HL-60 (cell line): Measurements from ENCODE around the gene GFRAL.

Experiments used
- DNase-seq, 2 experiments: peaks; one replicate each; pipeline ENCODE4 v3.0.0-alpha.2; 2010 to 2020; ENCODE audit warnings: low read depth in 1 of 2, low spot score in 1 of 2
- H3K27ac ChIP-seq: fragments of 250-450 bp; sonication (Bioruptor Pico); replicated peaks from 2 replicates; pipeline ENCODE4 v1.5.1; 2020; ENCODE audit warnings: mild to moderate bottlenecking, moderate library complexity
- H3K27me3 ChIP-seq: fragments of 250-450 bp; sonication (Bioruptor Pico); 2 replicates; pipeline ENCODE4 v1.5.1; 2021; ENCODE audit warnings: mild to moderate bottlenecking, moderate library complexity; ENCODE audit not compliant: insufficient read depth, poor library complexity, severe bottlenecking
- H3K4me3 ChIP-seq: replicated peaks from 2 replicates; pipeline ENCODE4 v1.5.1; 2011; ENCODE audit warnings: mild to moderate bottlenecking, control low read depth, low read length; ENCODE audit not compliant: insufficient read depth
- CTCF ChIP-seq: IDR thresholded peaks from one replicate; pipeline ENCODE4 v1.5.1; 2011; ENCODE audit warnings: low read length, control low read depth, inconsistent platforms; ENCODE audit not compliant: insufficient read depth
- GABPA ChIP-seq: IDR thresholded peaks from 2 replicates; pipeline ENCODE4 v1.6.1; 2012; ENCODE audit warnings: low read depth
- POLR2AphosphoS5 ChIP-seq: IDR thresholded peaks from 2 replicates; pipeline ENCODE4 v1.6.1; 2012; ENCODE audit warnings: low read depth
- SPI1 ChIP-seq: IDR thresholded peaks from 2 replicates; pipeline ENCODE4 v1.6.1; 2012; ENCODE audit warnings: low read depth, mild to moderate bottlenecking, borderline replicate concordance
- TF ChIP-seq, protein P1 (sequence below): IDR thresholded peaks from 2 replicates; pipeline ENCODE4 v1.6.1; 2012; ENCODE audit warnings: low read depth; ENCODE audit not compliant: insufficient replicate concordance

GFRAL gene

GRCh38 chr6:55319961-55320695 lies 7.1 kb upstream of the GFRAL start:
- TF ChIP-seq SPI1, result no peak
- TF ChIP-seq, protein P1, sequence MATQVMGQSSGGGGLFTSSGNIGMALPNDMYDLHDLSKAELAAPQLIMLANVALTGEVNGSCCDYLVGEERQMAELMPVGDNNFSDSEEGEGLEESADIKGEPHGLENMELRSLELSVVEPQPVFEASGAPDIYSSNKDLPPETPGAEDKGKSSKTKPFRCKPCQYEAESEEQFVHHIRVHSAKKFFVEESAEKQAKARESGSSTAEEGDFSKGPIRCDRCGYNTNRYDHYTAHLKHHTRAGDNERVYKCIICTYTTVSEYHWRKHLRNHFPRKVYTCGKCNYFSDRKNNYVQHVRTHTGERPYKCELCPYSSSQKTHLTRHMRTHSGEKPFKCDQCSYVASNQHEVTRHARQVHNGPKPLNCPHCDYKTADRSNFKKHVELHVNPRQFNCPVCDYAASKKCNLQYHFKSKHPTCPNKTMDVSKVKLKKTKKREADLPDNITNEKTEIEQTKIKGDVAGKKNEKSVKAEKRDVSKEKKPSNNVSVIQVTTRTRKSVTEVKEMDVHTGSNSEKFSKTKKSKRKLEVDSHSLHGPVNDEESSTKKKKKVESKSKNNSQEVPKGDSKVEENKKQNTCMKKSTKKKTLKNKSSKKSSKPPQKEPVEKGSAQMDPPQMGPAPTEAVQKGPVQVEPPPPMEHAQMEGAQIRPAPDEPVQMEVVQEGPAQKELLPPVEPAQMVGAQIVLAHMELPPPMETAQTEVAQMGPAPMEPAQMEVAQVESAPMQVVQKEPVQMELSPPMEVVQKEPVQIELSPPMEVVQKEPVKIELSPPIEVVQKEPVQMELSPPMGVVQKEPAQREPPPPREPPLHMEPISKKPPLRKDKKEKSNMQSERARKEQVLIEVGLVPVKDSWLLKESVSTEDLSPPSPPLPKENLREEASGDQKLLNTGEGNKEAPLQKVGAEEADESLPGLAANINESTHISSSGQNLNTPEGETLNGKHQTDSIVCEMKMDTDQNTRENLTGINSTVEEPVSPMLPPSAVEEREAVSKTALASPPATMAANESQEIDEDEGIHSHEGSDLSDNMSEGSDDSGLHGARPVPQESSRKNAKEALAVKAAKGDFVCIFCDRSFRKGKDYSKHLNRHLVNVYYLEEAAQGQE, result no peak
- TF ChIP-seq GABPA, result no peak
- TF ChIP-seq CTCF, result no peak
- no peak for TF ChIP-seq POLR2AphosphoS5
- Histone ChIP-seq H3K4me3 (no peak overlapping the region), H3K27me3 (no peaks in the 10 kb centered on the region), H3K27ac (no peak overlapping the region)
- no peak for DNase-seq

DNA sequence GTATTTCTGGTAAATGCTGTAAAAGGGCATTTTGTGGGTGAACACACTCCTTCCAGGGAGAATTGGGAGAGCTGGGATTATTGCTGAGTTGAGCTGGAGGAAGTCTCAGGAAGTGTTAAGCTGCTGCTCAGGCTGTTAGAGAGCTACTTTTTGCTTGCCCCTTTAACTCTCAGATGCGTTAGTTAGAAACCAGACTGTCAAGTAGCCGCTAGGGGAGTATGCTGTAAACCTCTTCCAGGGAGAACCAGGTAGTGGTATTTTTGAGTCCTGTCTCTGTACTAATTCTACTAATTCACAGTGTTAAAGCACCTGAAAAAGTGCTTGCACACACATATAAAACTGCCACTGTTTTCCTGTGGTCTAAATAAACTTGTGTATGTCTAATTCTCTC lies 6.6 kb upstream of the GFRAL start:
- TF ChIP-seq CTCF (no peak), GABPA (no peak), POLR2AphosphoS5 (no peak), SPI1 (no peak)
- TF ChIP-seq, protein P1, result no peak
- no peak for DNase-seq

DNA sequence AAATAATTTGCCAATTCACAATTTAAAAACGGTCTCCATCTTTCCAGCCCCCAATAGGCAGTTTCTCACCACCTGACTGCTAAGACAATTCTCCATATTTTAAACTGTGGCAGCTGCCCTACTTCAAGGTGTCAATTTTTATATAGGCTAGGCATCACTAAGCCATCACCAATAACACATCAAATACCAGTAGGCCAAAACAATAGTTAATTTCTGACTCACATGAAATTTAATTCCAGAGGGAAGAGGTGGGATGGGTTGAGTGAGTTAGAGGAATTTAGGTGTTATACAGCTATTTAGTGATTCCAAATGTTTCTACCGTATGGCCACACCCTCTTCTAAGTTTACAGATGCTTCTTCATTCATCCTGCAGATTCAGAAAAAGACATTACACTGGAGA lies 49.9 kb downstream of the GFRAL start:
- TF ChIP-seq SPI1, result no peak
- TF ChIP-seq CTCF, result no peak
- TF ChIP-seq GABPA, result no peak
- TF ChIP-seq POLR2AphosphoS5, result no peak
- Histone ChIP-seq H3K4me3 (no peak overlapping the region), H3K27me3 (no peaks in the 10 kb centered on the region), H3K27ac (no peak overlapping the region)
- no peak for DNase-seq

More for the DNA sequence above, 6.6 kb upstream of the GFRAL start:
- no peak overlapping the region for H3K4me3 ChIP-seq
- H3K27me3 ChIP-seq, result no peaks in the 10 kb centered on the region
- H3K27ac ChIP-seq, result no peak overlapping the region

DNA sequence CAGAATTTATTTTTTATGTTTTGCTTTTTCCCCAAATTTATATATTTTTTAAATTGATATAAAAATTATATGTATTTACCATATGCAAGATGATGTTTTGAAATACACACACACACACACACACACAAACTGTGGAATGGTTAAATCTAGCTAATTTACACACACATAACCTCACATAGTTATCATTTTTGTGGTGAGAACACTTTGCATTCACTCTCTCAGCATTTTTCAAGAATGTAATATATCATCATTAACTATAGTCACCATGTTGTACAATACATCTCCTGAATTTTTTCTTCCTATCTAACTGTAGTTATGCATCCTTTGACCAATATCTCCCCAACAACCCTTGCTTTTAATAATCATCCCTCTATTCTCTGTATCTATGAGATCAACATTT lies 52.2 kb downstream of the GFRAL start:
- no peak for DNase-seq
- no peak for TF ChIP-seq CTCF
- TF ChIP-seq GABPA, result no peak
- no peak for TF ChIP-seq POLR2AphosphoS5
- TF ChIP-seq SPI1, result no peak
- TF ChIP-seq, protein P1, result no peak
- no peak overlapping the region for H3K4me3 ChIP-seq
- no peak overlapping the region for H3K27ac ChIP-seq
- H3K27me3 ChIP-seq, result no peaks in the 10 kb centered on the region
